ENCODE measurements around the gene RPL9. TPM values are rescaled to one million over a fixed set of nuclear protein-coding genes. Genes with fewer than 3 reads are reported as not detected.
A peak's percentile ranks its signal among the peaks of the same experiment; 100 is the strongest.

The RPL9 gene
- total and polyA plus RNA-seq, 2 of the 13 experiments (the other 11 are each of a cell fraction or from before 2014, with no cell fraction given) = 993 to 2,148 TPM

GRCh38 chr4:39497909-39498726 lies 39.4 kb upstream of the RPL9 start (continued):
- TF ChIP-seq ZNF572 (CRISPR knock-in tag; IDR thresholded peaks at IDR 0.05) (no peak), POLR2A (IDR thresholded peaks at IDR 0.05; ENCODE audit: insufficient read depth in 1 of 2, low read depth in 2 of 2, low read length in 2 of 2) (peak; percentile 42 to 48; a peak in 2 of 4 replicates), ZNF331 (CRISPR knock-in tag; IDR thresholded peaks at IDR 0.05) (no peak), ZNF280B (CRISPR knock-in tag; IDR thresholded peaks at IDR 0.05; ENCODE audit: borderline replicate concordance) (no peak), CHD2 (IDR thresholded peaks at IDR 0.05; ENCODE audit: low read depth, low read length) (no peak), TARDBP (CRISPR knock-in tag; IDR thresholded peaks at IDR 0.05) (no peak), ZNF773 (CRISPR knock-in tag; IDR thresholded peaks at IDR 0.05; ENCODE audit: borderline replicate concordance) (no peak), ZSCAN31 (CRISPR knock-in tag; IDR thresholded peaks at IDR 0.05; ENCODE audit: low read depth) (no peak), ATF4 (CRISPR knock-in tag; IDR thresholded peaks at IDR 0.05) (peak in 1 of 2 experiments; percentile 89; a peak in 2 of 4 replicates), ZMAT5 (CRISPR knock-in tag; IDR thresholded peaks at IDR 0.05; ENCODE audit: borderline replicate concordance, low read depth) (no peak), HDAC2 (CRISPR knock-in tag; IDR thresholded peaks at IDR 0.05) (no peak), KLF13 (CRISPR knock-in tag; IDR thresholded peaks at IDR 0.05) (no peak), SMARCC2 (IDR thresholded peaks at IDR 0.05) (no peak), HOXA7 (CRISPR knock-in tag; IDR thresholded peaks at IDR 0.05) (no peak), SNAPC4 (CRISPR knock-in tag; IDR thresholded peaks at IDR 0.05) (no peak), DBP (CRISPR knock-in tag; IDR thresholded peaks at IDR 0.05; ENCODE audit: not compliant biosample characterization) (no peak), ZNF564 (CRISPR knock-in tag; IDR thresholded peaks at IDR 0.05) (no peak), WIZ (CRISPR knock-in tag; IDR thresholded peaks at IDR 0.05) (no peak)

Measured in HepG2 (cell line).